Measurements from ENCODE around the gene MGA. TPM values are rescaled to one million over a fixed set of nuclear protein-coding genes. Genes with fewer than 3 reads are reported as not detected.

Gene MGA
- polyA plus RNA-seq, 1 donor (not counting 4 experiments of a cell fraction or from before 2014, with no cell fraction given), result 6.3 TPM

DNA sequence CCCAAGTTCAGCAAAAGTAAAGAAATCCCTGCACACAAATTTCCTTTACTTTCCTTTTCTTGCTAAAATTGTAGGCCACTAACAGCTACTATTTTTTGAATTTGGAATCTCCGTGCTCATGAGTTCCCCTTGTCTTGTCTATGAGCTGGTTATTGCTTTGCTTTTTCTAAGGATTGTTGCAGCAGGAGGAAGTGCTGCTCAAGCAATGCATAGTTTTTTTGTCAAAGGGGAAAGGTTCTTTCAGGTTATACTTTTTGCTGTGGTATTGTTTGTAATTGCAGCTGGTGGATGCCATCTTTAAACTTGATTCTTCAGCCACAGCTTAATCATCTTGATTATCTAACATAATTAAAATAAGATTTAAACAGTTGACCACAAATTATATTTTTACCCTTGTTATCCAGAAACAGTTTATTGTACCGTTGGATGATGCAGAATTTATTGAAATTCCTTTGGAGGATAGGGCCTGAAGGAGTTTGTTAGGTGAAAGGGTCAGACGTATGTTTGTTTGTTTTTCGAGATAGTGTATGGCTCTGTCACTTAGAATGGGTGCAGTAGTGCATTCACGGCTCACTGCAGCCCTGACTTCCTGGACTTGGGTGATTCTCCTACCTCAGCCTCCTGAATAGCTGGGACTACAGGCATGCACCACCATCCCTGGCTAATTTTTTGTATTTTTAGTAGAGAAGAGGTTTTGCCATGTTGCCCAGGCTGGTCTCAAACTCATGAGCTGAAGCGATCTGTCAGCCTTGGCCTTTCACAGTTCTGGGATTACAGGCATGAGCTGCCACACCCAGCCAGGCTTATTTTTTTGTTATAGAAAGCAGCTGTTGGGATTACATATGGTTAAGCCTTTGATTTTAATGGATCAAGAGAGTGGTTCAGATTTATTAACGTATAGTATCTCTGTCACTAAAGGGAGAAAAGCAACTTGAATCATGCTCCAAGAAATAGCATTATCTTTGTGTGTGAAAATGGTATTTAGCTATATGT is 11.7 kb downstream of the MGA start:
- DNase-seq (ENCODE audit: low read depth, low spot score) (no peak), FAIRE-seq (no peak)
- no peaks in the 10 kb centered on the region for H3K9me3 ChIP-seq (ENCODE audit: control insufficient read depth, low read depth, low read length)
- no peak overlapping the region for H3K4me2 ChIP-seq (ENCODE audit: control insufficient read depth, extremely low read depth, insufficient read depth, low read depth, low read length)
- dilution Hi-C loops (cut with MboI; ENCODE audit: extremely low pct_ligation_motif_present, low sequenced_read_pairs), result no loop called here
- no peaks in the 10 kb centered on the region for H4K20me1 ChIP-seq (ENCODE audit: control insufficient read depth, extremely low read depth, insufficient read depth, low read length)
- H3K9ac ChIP-seq (ENCODE audit: control insufficient read depth, extremely low read depth, insufficient read depth, low read length), result no peak overlapping the region
- no peak overlapping the region for H2AFZ ChIP-seq (ENCODE audit: control insufficient read depth, low read length)
- H3K27me3 ChIP-seq (ENCODE audit: control insufficient read depth, extremely low read depth, insufficient read depth, low read length), result no peaks in the 10 kb centered on the region
- TF ChIP-seq, protein P1, sequence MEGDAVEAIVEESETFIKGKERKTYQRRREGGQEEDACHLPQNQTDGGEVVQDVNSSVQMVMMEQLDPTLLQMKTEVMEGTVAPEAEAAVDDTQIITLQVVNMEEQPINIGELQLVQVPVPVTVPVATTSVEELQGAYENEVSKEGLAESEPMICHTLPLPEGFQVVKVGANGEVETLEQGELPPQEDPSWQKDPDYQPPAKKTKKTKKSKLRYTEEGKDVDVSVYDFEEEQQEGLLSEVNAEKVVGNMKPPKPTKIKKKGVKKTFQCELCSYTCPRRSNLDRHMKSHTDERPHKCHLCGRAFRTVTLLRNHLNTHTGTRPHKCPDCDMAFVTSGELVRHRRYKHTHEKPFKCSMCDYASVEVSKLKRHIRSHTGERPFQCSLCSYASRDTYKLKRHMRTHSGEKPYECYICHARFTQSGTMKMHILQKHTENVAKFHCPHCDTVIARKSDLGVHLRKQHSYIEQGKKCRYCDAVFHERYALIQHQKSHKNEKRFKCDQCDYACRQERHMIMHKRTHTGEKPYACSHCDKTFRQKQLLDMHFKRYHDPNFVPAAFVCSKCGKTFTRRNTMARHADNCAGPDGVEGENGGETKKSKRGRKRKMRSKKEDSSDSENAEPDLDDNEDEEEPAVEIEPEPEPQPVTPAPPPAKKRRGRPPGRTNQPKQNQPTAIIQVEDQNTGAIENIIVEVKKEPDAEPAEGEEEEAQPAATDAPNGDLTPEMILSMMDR (optimal IDR thresholded peaks at IDR 0.05 in 1 of 3, IDR thresholded peaks at IDR 0.05 in 1 of 3, conservative IDR thresholded peaks at IDR 0.05 in 1 of 3; ENCODE audit: extremely low read depth in 1 of 3, insufficient read depth in 2 of 3, low read length in 3 of 3), result no peak
- no peak for TF ChIP-seq EZH2 (IDR thresholded peaks at IDR 0.05; ENCODE audit: low read length)
- H3K79me2 ChIP-seq (ENCODE audit: control insufficient read depth, insufficient read depth, low read length), result peaks cover 37% of the 10 kb centered on the region
- H3K36me3 ChIP-seq (ENCODE audit: control insufficient read depth in 2 of 2, extremely low read depth in 1 of 2, insufficient read depth in 2 of 2, low read length in 2 of 2), result peaks cover 0 to 4% of the 10 kb centered on the region in 2 experiments
- no peaks in the 10 kb centered on the region for H3K9me1 ChIP-seq (ENCODE audit: control insufficient read depth, extremely low read depth, insufficient read depth, low read length)
- H3K27ac ChIP-seq (ENCODE audit: control insufficient read depth, insufficient read depth, low read length), result no peak overlapping the region
- H3K4me3 ChIP-seq (ENCODE audit: control insufficient read depth in 2 of 3, extremely low read depth in 1 of 3, insufficient read depth in 2 of 3, low read depth in 1 of 3, low read length in 3 of 3), result no peak overlapping the region
- no peaks in the 10 kb centered on the region for H3K4me1 ChIP-seq (ENCODE audit: control insufficient read depth, extremely low read depth, insufficient read depth, low read length)

DNA sequence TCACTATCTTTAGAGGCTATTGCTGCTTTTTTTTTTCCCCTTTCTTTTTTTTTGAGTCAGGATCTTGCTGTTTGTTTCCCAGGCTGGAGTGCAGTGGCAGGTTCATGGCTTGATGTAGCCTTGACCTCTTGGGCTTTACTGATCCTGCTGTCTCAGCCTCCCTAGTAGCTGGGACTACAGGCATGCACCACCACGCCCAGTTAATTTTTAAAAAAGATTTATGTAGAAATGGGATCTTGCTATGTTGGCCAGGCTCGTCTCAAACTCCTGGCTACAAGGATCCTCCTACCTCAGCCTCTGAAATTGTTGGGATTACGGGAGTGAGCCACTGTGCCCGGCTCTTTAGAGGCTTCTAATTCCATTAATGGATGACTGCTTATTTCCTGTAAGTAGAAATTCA is 15.1 kb downstream of the MGA start:
- Histone ChIP-seq H2AFZ (ENCODE audit: control insufficient read depth, low read length) (no peak overlapping the region), H3K4me3 (ENCODE audit: control insufficient read depth in 2 of 3, extremely low read depth in 1 of 3, insufficient read depth in 2 of 3, low read depth in 1 of 3, low read length in 3 of 3) (no peak overlapping the region), H3K9ac (ENCODE audit: control insufficient read depth, extremely low read depth, insufficient read depth, low read length) (no peak overlapping the region), H3K27me3 (ENCODE audit: control insufficient read depth, extremely low read depth, insufficient read depth, low read length) (no peaks in the 10 kb centered on the region), H3K9me1 (ENCODE audit: control insufficient read depth, extremely low read depth, insufficient read depth, low read length) (no peaks in the 10 kb centered on the region), H3K4me1 (ENCODE audit: control insufficient read depth, extremely low read depth, insufficient read depth, low read length) (no peaks in the 10 kb centered on the region), H3K79me2 (ENCODE audit: control insufficient read depth, insufficient read depth, low read length) (peaks cover 38% of the 10 kb centered on the region), H3K9me3 (ENCODE audit: control insufficient read depth, low read depth, low read length) (no peaks in the 10 kb centered on the region), H3K36me3 (ENCODE audit: control insufficient read depth in 2 of 2, extremely low read depth in 1 of 2, insufficient read depth in 2 of 2, low read length in 2 of 2) (no peaks in the 10 kb centered on the region), H4K20me1 (ENCODE audit: control insufficient read depth, extremely low read depth, insufficient read depth, low read length) (no peaks in the 10 kb centered on the region), H3K27ac (ENCODE audit: control insufficient read depth, insufficient read depth, low read length) (no peak overlapping the region), H3K4me2 (ENCODE audit: control insufficient read depth, extremely low read depth, insufficient read depth, low read depth, low read length) (no peak overlapping the region)
- FAIRE-seq, result no peak
- no peak for TF ChIP-seq EZH2 (IDR thresholded peaks at IDR 0.05; ENCODE audit: low read length)
- TF ChIP-seq, protein P1 (optimal IDR thresholded peaks at IDR 0.05 in 1 of 3, IDR thresholded peaks at IDR 0.05 in 1 of 3, conservative IDR thresholded peaks at IDR 0.05 in 1 of 3; ENCODE audit: extremely low read depth in 1 of 3, insufficient read depth in 2 of 3, low read length in 3 of 3), result no peak
- DNase-seq (ENCODE audit: low read depth, low spot score), result no peak
- dilution Hi-C loops (cut with MboI; ENCODE audit: extremely low pct_ligation_motif_present, low sequenced_read_pairs), result no loop called here

All from keratinocyte (primary cell).